HL-60 (cell line): Measurements from ENCODE around the gene HCFC1.

Experiments
- POLR2AphosphoS5 ChIP-seq: IDR thresholded peaks from 2 replicates; pipeline ENCODE4 v1.6.1; 2012; ENCODE audit warnings: low read depth
- REST ChIP-seq: IDR thresholded peaks from 2 replicates; pipeline ENCODE4 v1.6.1; 2012; ENCODE audit warnings: low read depth; ENCODE audit not compliant: insufficient replicate concordance
- SPI1 ChIP-seq: IDR thresholded peaks from 2 replicates; pipeline ENCODE4 v1.6.1; 2012; ENCODE audit warnings: low read depth, mild to moderate bottlenecking, borderline replicate concordance
- TF ChIP-seq, protein P1 (sequence below): IDR thresholded peaks from one replicate; pipeline ENCODE4 v1.5.1; 2011; ENCODE audit warnings: low read length, control low read depth, inconsistent platforms; ENCODE audit not compliant: insufficient read depth

DNA sequence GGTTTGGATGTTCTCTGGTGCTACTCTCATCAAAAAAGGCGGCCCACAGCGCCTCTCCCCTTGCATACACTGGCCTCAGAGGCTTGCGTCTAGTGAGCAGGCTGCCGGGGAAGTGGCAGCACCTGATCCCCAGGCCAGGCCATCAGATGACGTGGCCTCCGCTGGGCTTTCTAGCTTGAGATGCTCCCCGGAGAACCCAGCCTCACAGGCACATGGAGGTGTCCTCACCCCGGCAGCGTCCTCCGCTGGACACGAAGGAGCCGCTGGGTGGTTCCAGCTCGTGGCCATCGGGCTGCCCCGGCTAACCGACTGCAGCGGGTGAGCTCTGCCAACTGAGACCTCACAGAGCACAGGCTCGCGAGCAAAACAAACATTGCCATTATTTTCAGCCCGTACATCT, 35.3 kb upstream of the HCFC1 start:
- TF ChIP-seq, protein P1, sequence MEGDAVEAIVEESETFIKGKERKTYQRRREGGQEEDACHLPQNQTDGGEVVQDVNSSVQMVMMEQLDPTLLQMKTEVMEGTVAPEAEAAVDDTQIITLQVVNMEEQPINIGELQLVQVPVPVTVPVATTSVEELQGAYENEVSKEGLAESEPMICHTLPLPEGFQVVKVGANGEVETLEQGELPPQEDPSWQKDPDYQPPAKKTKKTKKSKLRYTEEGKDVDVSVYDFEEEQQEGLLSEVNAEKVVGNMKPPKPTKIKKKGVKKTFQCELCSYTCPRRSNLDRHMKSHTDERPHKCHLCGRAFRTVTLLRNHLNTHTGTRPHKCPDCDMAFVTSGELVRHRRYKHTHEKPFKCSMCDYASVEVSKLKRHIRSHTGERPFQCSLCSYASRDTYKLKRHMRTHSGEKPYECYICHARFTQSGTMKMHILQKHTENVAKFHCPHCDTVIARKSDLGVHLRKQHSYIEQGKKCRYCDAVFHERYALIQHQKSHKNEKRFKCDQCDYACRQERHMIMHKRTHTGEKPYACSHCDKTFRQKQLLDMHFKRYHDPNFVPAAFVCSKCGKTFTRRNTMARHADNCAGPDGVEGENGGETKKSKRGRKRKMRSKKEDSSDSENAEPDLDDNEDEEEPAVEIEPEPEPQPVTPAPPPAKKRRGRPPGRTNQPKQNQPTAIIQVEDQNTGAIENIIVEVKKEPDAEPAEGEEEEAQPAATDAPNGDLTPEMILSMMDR = no peak
- TF ChIP-seq POLR2AphosphoS5 (no peak), REST (no peak), SPI1 (no peak)
